Epithelial cell of proximal tubule (primary cell): ENCODE data around the gene MICU2. TPM values are rescaled to one million over a fixed set of nuclear protein-coding genes. Genes with fewer than 3 reads are reported as not detected.

Experiments
- DNase-seq: peaks from one replicate; pipeline ENCODE4 v3.0.0-alpha.2; 2011; ENCODE audit warnings: low read depth
- H3K4me3 ChIP-seq: 2 replicates; pipeline ENCODE4 v1.5.1; 2011; ENCODE audit warnings: low read depth, mild to moderate bottlenecking, low read length
- total RNA-seq: library from RNA; depleted of rRNA; stranded (reverse); fragments of >200 nt; gene quantifications from 2 replicates; pipeline ENCODE4 v1.2.3, GENCODE V29; 2015
- TF ChIP-seq, protein P1 (sequence below): conservative IDR thresholded peaks from 2 replicates; pipeline ENCODE4 v1.5.1; 2012; ENCODE audit warnings: low read depth, mild to moderate bottlenecking, low read length

Gene MICU2
- total RNA-seq, 1 donor from 2014 or later: 141 TPM

DNA sequence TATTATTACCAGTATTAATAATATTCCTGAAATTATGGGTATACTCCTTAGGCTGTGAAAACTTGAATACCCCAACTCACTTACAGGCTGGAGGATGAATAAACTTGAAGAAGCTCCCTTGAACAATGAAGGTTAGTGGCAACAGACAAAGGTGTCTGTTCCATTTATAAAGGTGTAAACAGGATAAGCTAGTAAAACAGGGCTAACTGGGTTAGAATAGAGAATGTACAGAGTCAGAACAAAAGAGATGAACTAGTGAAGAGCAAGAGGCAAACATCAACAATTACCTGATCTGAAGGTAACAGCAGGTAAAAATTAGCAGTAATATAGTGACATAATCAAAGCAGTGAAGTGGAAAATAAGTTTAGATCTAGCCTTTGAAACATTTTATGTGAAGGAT is 23.2 kb downstream of the MICU2 start:
- DNase-seq: no peak
- H3K4me3 ChIP-seq: no peak overlapping the region
- TF ChIP-seq, protein P1, sequence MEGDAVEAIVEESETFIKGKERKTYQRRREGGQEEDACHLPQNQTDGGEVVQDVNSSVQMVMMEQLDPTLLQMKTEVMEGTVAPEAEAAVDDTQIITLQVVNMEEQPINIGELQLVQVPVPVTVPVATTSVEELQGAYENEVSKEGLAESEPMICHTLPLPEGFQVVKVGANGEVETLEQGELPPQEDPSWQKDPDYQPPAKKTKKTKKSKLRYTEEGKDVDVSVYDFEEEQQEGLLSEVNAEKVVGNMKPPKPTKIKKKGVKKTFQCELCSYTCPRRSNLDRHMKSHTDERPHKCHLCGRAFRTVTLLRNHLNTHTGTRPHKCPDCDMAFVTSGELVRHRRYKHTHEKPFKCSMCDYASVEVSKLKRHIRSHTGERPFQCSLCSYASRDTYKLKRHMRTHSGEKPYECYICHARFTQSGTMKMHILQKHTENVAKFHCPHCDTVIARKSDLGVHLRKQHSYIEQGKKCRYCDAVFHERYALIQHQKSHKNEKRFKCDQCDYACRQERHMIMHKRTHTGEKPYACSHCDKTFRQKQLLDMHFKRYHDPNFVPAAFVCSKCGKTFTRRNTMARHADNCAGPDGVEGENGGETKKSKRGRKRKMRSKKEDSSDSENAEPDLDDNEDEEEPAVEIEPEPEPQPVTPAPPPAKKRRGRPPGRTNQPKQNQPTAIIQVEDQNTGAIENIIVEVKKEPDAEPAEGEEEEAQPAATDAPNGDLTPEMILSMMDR: no peak

GRCh38 chr13:21579754-21580316 is 24.1 kb downstream of the MICU2 start:
- H3K4me3 ChIP-seq: no peak overlapping the region
- DNase-seq: no peak
- TF ChIP-seq, protein P1: no peak

- no peak for DNase-seq
- no peak overlapping the region for H3K4me3 ChIP-seq
- TF ChIP-seq, protein P1: no peak
These were observed 25.2 kb downstream of the MICU2 start for GRCh38 chr13:21578748-21579147.

- no peak overlapping the region for H3K4me3 ChIP-seq
- DNase-seq: no peak
- TF ChIP-seq, protein P1: no peak
These were observed 27.5 kb downstream of the MICU2 start for GRCh38 chr13:21576426-21576825.

GRCh38 chr13:21573920-21574712 is 29.9 kb downstream of the MICU2 start:
- TF ChIP-seq, protein P1: no peak
- no peak for DNase-seq
- H3K4me3 ChIP-seq: no peak overlapping the region

GRCh38 chr13:21569686-21570085 is 34.3 kb downstream of the MICU2 start:
- TF ChIP-seq, protein P1: no peak
- no peak for DNase-seq
- H3K4me3 ChIP-seq: no peak overlapping the region
